Muscle of leg (tissue), 11 donors: ENCODE data around the gene RFX6. TPM values are rescaled to one million over a fixed set of nuclear protein-coding genes. Genes with fewer than 3 reads are reported as not detected.
A peak's percentile ranks its signal among the peaks of the same experiment; 100 is the strongest.

Experiments
- DNase-seq: peaks from one replicate; pipeline ENCODE4 v3.0.0; 2013
- H3K27ac ChIP-seq: one replicate; pipeline ENCODE4 v1.5.1; 2013; ENCODE audit warnings: mild to moderate bottlenecking, low read length, control low read depth
- H3K27me3 ChIP-seq: one replicate; pipeline ENCODE4 v1.6.1; 2013; ENCODE audit warnings: low read length; ENCODE audit not compliant: control insufficient read depth, insufficient read depth
- H3K36me3 ChIP-seq: one replicate; pipeline ENCODE4 v1.6.1; 2013; ENCODE audit warnings: low read length; ENCODE audit not compliant: control insufficient read depth, insufficient read depth
- H3K4me1 ChIP-seq: one replicate; pipeline ENCODE4 v1.6.1; 2013; ENCODE audit warnings: low read length; ENCODE audit not compliant: control insufficient read depth, insufficient read depth
- H3K4me3 ChIP-seq: one replicate; pipeline ENCODE4 v1.5.1; 2013; ENCODE audit warnings: low read length, control low read depth
- H3K9me3 ChIP-seq: replicated peaks from 2 replicates; pipeline ENCODE4 v1.6.1; 2013; ENCODE audit warnings: low read depth, low read length; ENCODE audit not compliant: control insufficient read depth
- WGBS: methylation state at CpG from one replicate; pipeline ENCODE4 v1.1.5; 2013; ENCODE audit warnings: missing lambda C conversion rate; ENCODE audit not compliant: insufficient coverage; 5-methylcytosine and 5-hydroxymethylcytosine counted together
- polyA plus RNA-seq, 8 donors: library from polyadenylated mRNA; unstranded; fragments of 120-200 nt; gene quantifications; one replicate each; pipeline versions ENCODE4 v1.2.1 to v1.2.3, GENCODE V29; 2013; ENCODE audit warnings: inconsistent platforms in 1 of 8, low replicate concordance in 1 of 8; ENCODE audit not compliant: insufficient read length in 8 of 8, insufficient read depth in 1 of 8
- total RNA-seq: library from RNA; stranded (reverse); fragments of 120-200 nt; gene quantifications from one replicate; pipeline ENCODE4 v1.2.4, GENCODE V29; 2013

RFX6 gene
- total and polyA plus RNA-seq, 9 donors, result 0.06 TPM; not detected in 8

DNA sequence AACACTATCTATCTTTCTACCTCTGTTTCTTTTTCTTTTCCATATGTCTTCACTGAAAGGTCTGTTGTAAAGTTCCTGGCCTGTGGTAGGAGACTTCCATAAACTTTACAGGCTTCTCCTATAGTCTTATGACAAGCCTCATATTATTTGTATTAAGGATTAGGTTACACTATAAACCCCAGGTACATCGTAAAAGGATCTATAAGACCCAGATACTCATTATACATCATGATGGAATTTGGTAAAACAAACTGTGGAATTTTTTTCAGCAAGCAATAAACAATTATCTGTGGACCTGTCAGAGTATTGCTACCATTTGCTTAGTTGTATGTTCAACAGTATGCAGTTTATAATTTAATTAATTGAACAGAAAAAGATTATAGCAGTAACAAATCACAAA lies 55.5 kb downstream of the RFX6 start:
- Histone ChIP-seq H3K9me3 (no peaks in the 10 kb centered on the region), H3K4me1 (no peaks in the 10 kb centered on the region), H3K4me3 (no peak overlapping the region), H3K27ac (no peak overlapping the region), H3K36me3 (no peaks in the 10 kb centered on the region), H3K27me3 (no peaks in the 10 kb centered on the region)
- DNase-seq, result no peak
- WGBS, result no CpG with 5 or more reads among the region's 1 CpG

DNA sequence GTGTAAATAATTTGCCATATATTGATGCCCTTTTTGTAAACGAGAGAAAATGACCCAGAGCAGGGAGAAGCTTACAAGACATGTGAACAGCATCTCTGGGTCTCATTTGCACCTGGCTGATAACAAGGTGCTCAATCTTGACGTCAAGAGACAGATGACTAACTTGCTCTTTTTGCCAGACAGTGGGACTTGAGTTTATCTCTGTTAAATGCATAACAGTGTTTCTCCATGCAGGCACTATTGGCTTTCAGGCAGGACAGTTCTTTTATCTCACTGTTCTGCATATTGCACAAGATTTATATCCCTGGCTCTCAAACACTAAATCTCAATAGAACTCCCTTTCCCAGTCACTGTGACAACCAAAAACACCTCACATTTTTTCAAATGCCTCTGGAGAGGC lies 56.4 kb downstream of the RFX6 start:
- Histone ChIP-seq H3K4me3 (no peak overlapping the region), H3K36me3 (no peaks in the 10 kb centered on the region), H3K27me3 (no peaks in the 10 kb centered on the region), H3K4me1 (no peaks in the 10 kb centered on the region), H3K27ac (no peak overlapping the region), H3K9me3 (no peaks in the 10 kb centered on the region)
- no peak for DNase-seq
- 8% methylated on average over 2 of the region's 2 CpGs for WGBS

DNA sequence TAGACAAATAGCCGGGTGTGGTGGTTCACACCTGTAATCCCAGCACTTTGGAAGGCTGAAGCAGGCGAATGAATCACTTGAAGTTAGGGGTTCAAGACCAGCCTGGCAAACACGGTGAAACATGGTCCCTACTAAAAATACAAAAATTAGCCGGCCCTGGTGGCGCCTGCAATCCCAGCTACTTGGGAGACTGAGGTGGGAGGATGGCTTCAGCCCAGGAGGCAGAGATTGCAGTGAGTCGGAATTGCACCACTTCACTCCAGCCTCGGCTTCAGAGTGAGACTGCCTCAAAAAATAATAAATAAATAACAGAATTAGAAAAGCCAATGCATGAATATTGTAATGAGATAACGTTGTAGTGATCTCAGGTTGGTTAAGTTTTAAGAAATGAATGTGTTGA lies 61.3 kb downstream of the RFX6 start:
- H3K4me1 ChIP-seq, result no peaks in the 10 kb centered on the region
- H3K27ac ChIP-seq, result no peak overlapping the region
- H3K27me3 ChIP-seq, result no peaks in the 10 kb centered on the region
- no peaks in the 10 kb centered on the region for H3K9me3 ChIP-seq
- no peaks in the 10 kb centered on the region for H3K36me3 ChIP-seq
- no peak overlapping the region for H3K4me3 ChIP-seq
- DNase-seq, result no peak
- WGBS, result 93% methylated on average over 3 of the region's 8 CpGs

DNA sequence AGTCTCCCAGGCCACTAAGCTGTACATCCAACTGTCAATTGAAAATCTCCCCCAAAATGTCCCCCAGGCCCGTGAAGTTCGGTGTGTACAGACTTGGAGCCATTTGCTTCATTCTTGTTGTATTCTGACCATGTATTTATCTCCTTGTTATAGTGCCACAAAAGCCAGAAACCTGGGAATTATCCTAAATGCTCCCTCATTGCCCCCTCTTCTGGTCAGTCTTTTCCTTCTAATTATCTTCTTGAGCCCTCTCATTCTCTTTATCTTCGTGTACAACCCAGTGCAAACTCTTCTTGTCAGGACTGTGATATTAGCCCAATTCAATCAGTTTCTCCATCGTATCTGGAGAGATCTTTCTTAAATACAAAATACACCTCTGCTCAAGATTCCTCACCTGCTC lies 64.7 kb downstream of the RFX6 start:
- H3K4me3 ChIP-seq, result no peak overlapping the region
- DNase-seq, result no peak
- no peaks in the 10 kb centered on the region for H3K27me3 ChIP-seq
- H3K27ac ChIP-seq, result no peak overlapping the region
- H3K9me3 ChIP-seq, result no peaks in the 10 kb centered on the region
- no peaks in the 10 kb centered on the region for H3K36me3 ChIP-seq
- H3K4me1 ChIP-seq, result no peaks in the 10 kb centered on the region
- 37% methylated on average over 3 of the region's 4 CpGs for WGBS

DNA sequence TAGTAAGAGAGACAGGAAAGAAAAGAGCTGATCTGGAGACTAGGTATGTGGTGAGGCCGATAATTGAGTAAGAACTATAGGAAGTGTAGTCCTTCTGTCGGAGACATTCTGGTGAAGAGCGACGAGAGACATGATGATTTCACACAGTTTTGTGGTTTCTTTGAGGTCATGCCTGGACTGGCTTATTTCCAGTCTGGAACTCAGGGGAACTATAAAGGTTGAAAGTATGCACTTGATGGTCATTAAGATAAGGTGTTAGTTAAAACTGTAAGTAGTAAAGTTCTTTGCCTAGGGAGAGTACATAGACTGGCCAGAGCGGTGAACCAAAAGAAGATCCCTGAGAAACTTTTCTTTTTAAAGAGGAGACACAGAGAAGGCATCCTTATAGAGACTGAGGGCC lies 68.8 kb downstream of the RFX6 start:
- 41% methylated on average over 5 of the region's 5 CpGs for WGBS
- no peak for DNase-seq
- Histone ChIP-seq H3K36me3 (no peaks in the 10 kb centered on the region), H3K4me1 (no peaks in the 10 kb centered on the region), H3K27me3 (no peaks in the 10 kb centered on the region), H3K4me3 (no peak overlapping the region), H3K27ac (no peak overlapping the region), H3K9me3 (no peaks in the 10 kb centered on the region)

DNA sequence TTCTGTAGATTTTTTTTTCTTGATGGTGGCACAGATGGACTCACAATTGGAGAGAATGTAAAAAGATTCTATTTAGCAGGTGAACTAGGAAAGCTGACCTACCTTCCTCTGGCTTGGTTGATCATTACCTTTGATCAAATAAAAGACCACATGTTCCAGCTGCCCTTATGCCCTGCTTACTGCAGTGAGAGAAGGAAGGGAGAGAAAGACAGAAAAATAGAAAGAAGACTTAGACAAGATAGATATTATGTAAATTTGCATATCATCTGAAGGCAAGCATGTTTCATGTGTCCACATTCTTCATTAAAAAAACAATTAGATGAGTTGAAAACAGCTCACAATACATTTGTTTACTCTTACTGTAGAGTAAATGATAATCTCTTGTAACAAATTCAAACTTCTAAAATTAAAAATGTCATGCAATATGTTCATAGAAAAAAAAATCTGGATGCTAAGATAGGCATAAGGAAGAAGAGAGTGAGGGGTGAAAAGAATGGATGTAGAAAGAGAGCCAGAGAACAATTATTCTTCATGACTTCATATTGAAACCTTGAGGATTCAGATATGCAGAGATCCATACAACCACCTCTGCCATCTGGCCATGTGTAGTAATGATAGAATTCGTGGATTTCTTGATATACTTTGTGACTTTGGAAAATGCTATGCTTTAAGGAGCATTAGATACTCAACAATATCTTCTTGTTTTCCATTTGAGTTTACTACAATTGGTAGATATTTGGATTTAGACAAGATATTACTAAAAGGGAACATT lies 71.7 kb downstream of the RFX6 start:
- WGBS, result no CpG with 5 or more reads among the region's 1 CpG
- no peaks in the 10 kb centered on the region for H3K36me3 ChIP-seq
- no peak for DNase-seq
- H3K9me3 ChIP-seq, result no peaks in the 10 kb centered on the region
- H3K4me1 ChIP-seq, result no peaks in the 10 kb centered on the region
- H3K4me3 ChIP-seq, result no peak overlapping the region
- H3K27me3 ChIP-seq, result no peaks in the 10 kb centered on the region
- H3K27ac ChIP-seq, result no peak overlapping the region

DNA sequence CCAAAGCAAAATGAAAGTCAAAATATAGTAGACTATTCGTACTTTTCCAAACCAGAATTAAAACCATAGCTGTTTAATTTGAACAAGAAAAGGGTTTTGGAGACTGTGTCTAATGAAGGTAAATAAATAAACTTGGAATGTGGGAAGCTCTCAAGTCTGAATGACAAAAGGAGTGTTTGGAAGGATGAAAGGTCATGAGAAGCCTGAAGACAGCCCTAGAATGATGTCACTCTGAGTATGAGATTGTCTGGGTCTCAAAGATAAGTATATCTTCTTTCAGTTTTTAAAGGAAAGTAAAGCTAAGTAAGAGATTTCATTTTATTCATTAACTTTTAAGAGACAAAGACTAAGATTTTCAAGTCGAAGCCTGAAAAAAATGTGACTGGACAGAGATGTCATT lies 72.9 kb downstream of the RFX6 start:
- no peak overlapping the region for H3K27ac ChIP-seq
- H3K9me3 ChIP-seq, result no peaks in the 10 kb centered on the region
- no peaks in the 10 kb centered on the region for H3K4me1 ChIP-seq
- H3K36me3 ChIP-seq, result no peaks in the 10 kb centered on the region
- no peak overlapping the region for H3K4me3 ChIP-seq
- WGBS, result no CpG with 5 or more reads among the region's 2 CpGs
- H3K27me3 ChIP-seq, result no peaks in the 10 kb centered on the region
- DNase-seq, result no peak

DNA sequence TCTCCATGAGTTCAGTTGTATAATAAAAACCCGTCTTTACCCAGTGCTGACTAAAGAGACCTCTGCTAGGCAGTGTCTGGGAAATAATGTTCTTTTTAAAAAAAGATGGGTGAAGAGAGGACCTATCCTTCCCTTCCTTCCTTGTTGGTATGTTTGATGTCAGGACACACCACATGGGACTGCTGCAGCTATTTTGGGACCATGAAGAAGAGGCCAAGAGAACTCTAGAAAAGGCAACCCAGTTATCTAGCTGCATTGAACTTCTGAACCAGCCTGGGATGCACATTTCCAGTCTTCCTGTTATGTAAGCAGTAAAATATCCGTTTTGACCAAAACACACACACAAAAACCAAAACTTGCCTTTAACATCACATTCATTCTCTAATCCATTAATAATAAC lies 77.3 kb downstream of the RFX6 start:
- H3K9me3 ChIP-seq, result no peaks in the 10 kb centered on the region
- H3K27me3 ChIP-seq, result no peaks in the 10 kb centered on the region
- H3K4me3 ChIP-seq, result no peak overlapping the region
- WGBS, result no CpG with 5 or more reads among the region's 2 CpGs
- no peaks in the 10 kb centered on the region for H3K4me1 ChIP-seq
- H3K36me3 ChIP-seq, result no peaks in the 10 kb centered on the region
- H3K27ac ChIP-seq, result no peak overlapping the region
- DNase-seq, result no peak

DNA sequence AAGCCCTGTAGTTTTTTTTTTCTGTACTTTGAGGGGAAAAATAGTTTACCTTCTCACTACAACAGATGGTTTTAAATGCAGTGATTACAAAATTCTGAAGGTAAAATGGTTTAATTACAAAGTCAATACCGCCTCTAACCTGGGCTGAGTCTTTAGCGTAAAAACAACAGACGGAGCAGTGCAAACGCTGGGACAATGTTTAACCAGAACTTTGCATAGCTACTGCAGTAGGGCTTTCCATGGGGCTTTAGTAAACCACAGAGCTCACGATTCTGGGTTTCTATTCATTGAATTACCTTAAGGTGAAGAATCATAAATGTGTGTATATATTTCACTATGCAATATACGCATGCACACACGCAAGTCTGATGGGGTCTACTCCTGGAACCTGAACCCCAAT lies 77.9 kb downstream of the RFX6 start:
- no peak for DNase-seq
- no peaks in the 10 kb centered on the region for H3K27me3 ChIP-seq
- WGBS, result 80% methylated on average over 4 of the region's 7 CpGs

DNA sequence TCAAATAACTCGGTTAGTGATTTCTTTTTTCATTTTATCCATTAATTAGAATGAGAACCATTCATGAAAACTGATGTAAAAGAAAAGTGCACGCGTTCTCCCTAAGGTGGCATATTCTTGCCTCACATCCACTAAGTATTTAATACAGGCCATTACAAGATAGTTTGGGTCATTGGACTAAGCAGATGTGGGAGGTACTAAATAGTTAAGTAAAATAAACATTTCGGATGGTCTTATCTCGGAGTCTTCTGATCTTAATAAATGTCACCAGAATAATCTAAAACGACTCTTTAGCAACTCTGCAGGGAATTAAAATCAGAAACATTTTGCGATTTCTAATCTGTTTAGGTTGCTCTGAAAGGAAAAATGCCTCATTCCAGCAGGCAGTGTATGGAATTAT lies 78.7 kb downstream of the RFX6 start:
- H3K9me3 ChIP-seq, result no peaks in the 10 kb centered on the region
- no peak for DNase-seq

More for the DNA sequence above, 77.9 kb downstream of the RFX6 start:
- Histone ChIP-seq H3K4me1 (no peaks in the 10 kb centered on the region), H3K4me3 (no peak overlapping the region), H3K9me3 (no peaks in the 10 kb centered on the region), H3K27ac (no peak overlapping the region), H3K36me3 (no peaks in the 10 kb centered on the region)

DNA sequence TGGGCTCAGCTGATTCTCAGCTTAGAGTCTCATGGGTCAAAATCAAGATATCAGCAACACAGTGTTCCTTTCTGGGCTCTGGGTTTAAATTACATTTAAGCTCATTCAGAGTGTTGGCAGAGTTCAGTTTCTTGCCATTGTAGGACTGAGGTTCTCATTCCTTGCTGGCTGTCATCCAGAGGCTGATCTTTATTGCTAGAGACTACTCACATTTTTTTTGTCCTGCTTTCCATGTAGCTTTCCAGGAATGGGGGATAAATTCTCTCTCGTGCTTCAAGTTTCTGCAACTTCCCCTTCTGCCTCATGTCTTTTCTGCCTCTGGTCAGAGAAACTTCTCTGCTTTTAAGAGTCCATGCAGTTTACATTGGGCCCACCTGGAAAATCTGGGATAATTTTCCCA lies 86.9 kb downstream of the RFX6 start:
- Histone ChIP-seq H3K27me3 (no peaks in the 10 kb centered on the region), H3K4me3 (no peak overlapping the region), H3K27ac (no peak overlapping the region), H3K36me3 (no peaks in the 10 kb centered on the region), H3K4me1 (no peaks in the 10 kb centered on the region), H3K9me3 (no peaks in the 10 kb centered on the region)
- DNase-seq, result peak; percentile 43
- WGBS, result no CpG with 5 or more reads among the region's 1 CpG

More for the DNA sequence above, 78.7 kb downstream of the RFX6 start:
- no peak overlapping the region for H3K27ac ChIP-seq
- no CpG with 5 or more reads among the region's 7 CpGs for WGBS
- no peaks in the 10 kb centered on the region for H3K27me3 ChIP-seq
- no peak overlapping the region for H3K4me3 ChIP-seq
- H3K36me3 ChIP-seq, result no peaks in the 10 kb centered on the region
- no peaks in the 10 kb centered on the region for H3K4me1 ChIP-seq
